PC-3 (cell line): ENCODE results near the gene EDAR.

Experiments
- CTCF ChIP-seq: fragments of 300-600 bp; sonication (generic); conservative IDR thresholded peaks from 2 replicates; pipeline ENCODE4 v1.5.1; 2017; ENCODE audit warnings: antibody characterized with exemption, low read depth, mild to moderate bottlenecking, low read length
- EZH2phosphoT487 ChIP-seq: fragments of 300-600 bp; sonication (generic); IDR thresholded peaks from 2 replicates; pipeline ENCODE4 v1.6.1; 2018; ENCODE audit warnings: mild to moderate bottlenecking, antibody characterized with exemption, low read length, borderline replicate concordance

DNA sequence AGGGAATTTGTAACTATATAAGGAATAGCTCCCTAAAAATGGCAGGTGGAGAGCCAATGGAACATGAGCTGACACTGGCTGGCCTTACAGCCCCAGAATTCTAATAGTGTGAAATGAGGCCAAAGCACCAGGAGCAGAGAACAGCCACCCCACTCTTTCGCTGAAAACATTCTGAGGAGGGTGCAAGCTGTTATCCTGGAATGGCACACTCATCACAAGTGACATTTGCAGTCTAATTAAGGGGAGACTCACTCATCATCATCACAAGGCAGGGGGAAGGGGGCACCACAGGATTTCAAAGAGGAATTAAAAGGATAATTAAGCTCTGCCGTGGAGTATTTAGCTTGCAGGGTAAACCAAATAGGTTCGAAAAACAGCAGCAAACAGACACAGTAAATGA, 94.3 kb downstream of the EDAR start:
- no peak for TF ChIP-seq CTCF
- no peak for TF ChIP-seq EZH2phosphoT487
